B cell (primary cell): ENCODE results near the gene SERINC5. TPM values are rescaled to one million over a fixed set of nuclear protein-coding genes. Genes with fewer than 3 reads are reported as not detected.

ENCODE experiments used
- ATAC-seq: fragments of 200-7000 bp; cut with Tn5 transposase; one replicate; pipeline ENCODE4 v1.10.0; 2021; ENCODE audit warnings: low read depth, mild to moderate bottlenecking, moderate number of reproducible peaks, moderate library complexity
- CTCF ChIA-PET: fragments of 350-600 bp; sonication (Branson Sonifier 250); formaldehyde crosslinking; loops from one replicate; lab custom pipeline; 2021; ENCODE audit warnings: antibody characterized with exemption, inconsistent platforms; lab: Charles Lee
- POLR2A ChIA-PET: fragments of 350-600 bp; sonication (Branson Sonifier 250); formaldehyde crosslinking; loops from one replicate; lab custom pipeline; 2021; ENCODE audit warnings: antibody characterized with exemption; lab: Charles Lee
- DNase-seq: peaks from one replicate; pipeline ENCODE4 v3.0.0; 2013
- H2AFZ ChIP-seq: 2 replicates; pipeline ENCODE4 v1.6.1; 2012; ENCODE audit warnings: mild to moderate bottlenecking, low read depth, low read length; ENCODE audit not compliant: insufficient read depth, poor library complexity, severe bottlenecking
- H3K27ac ChIP-seq, 2 donors: 1 replicate in 1 of 2; 2 replicates in 1 of 2; pipeline ENCODE4 v1.5.1; 2012 to 2013; ENCODE audit warnings: low read length in 2 of 2, mild to moderate bottlenecking in 2 of 2, moderate library complexity in 1 of 2
- H3K27me3 ChIP-seq, 4 experiments: fragments of 200-600 bp in 1 of 4; sonication (generic) in 1 of 4; replicated peaks in 1 of 4; 1 replicate in 2 of 4; 2 replicates in 2 of 4; pipeline versions ENCODE4 v1.6.1 to v1.7.0; 2013 to 2016; ENCODE audit warnings: low read length in 3 of 4, mild to moderate bottlenecking in 2 of 4, mixed read lengths in 1 of 4, moderate library complexity in 1 of 4; ENCODE audit not compliant: insufficient read depth in 4 of 4, control insufficient read depth in 3 of 4; ENCODE audit errors: control extremely low read depth in 1 of 4
- H3K36me3 ChIP-seq, 2 experiments: replicated peaks in 1 of 2; 1 replicate in 1 of 2; 2 replicates in 1 of 2; pipeline versions ENCODE4 v1.6.1 to v1.7.1; 2013; ENCODE audit warnings: low read length in 1 of 2; ENCODE audit not compliant: insufficient read depth in 2 of 2, control insufficient read depth in 1 of 2; ENCODE audit errors: control extremely low read depth in 1 of 2, extremely low read depth in 1 of 2
- H3K4me1 ChIP-seq, 2 donors: fragments of 200-600 bp in 1 of 2; sonication (generic) in 1 of 2; 1 replicate in 1 of 2; 2 replicates in 1 of 2; pipeline versions ENCODE4 v1.5.1 to v1.6.1; 2013 to 2017; ENCODE audit warnings: low read length in 2 of 2; ENCODE audit not compliant: control insufficient read depth in 2 of 2, insufficient read depth in 2 of 2
- H3K4me2 ChIP-seq: replicated peaks from 2 replicates; pipeline ENCODE3; 2012; ENCODE audit warnings: mild to moderate bottlenecking, low read depth, low read length; ENCODE audit not compliant: poor library complexity, severe bottlenecking
- H3K4me3 ChIP-seq, 5 experiments: fragments of 200-600 bp in 1 of 5; sonication (generic) in 1 of 5; 1 replicate in 3 of 5; 2 replicates in 2 of 5; pipeline versions ENCODE4 v1.5.1 to v1.7.0; 2011 to 2016; ENCODE audit warnings: low read length in 4 of 5, mild to moderate bottlenecking in 4 of 5, low read depth in 2 of 5, control low read depth in 1 of 5, moderate library complexity in 1 of 5; ENCODE audit not compliant: insufficient read depth in 1 of 5; ENCODE audit errors: control extremely low read depth in 1 of 5, extremely low read depth in 1 of 5
- H3K79me2 ChIP-seq: fragments of 200-600 bp; sonication (generic); one replicate; pipeline ENCODE4 v1.6.0; 2016; ENCODE audit warnings: low read length; ENCODE audit not compliant: control insufficient read depth, insufficient read depth
- H3K9ac ChIP-seq: fragments of 200-600 bp; sonication (generic); 2 replicates; pipeline ENCODE4 v1.6.1; 2017; ENCODE audit warnings: mild to moderate bottlenecking, low read length, moderate library complexity
- H3K9me3 ChIP-seq, 3 donors: one replicate each; pipeline versions ENCODE4 v1.6.1 to v1.7.1; 2013; ENCODE audit warnings: low read length in 2 of 3; ENCODE audit not compliant: control insufficient read depth in 2 of 3, insufficient read depth in 1 of 3; ENCODE audit errors: control extremely low read depth in 1 of 3
- H4K20me1 ChIP-seq: 2 replicates; pipeline ENCODE4 v1.6.0; 2012; ENCODE audit warnings: mild to moderate bottlenecking, low read length; ENCODE audit not compliant: insufficient read depth, control insufficient read depth, poor library complexity, severe bottlenecking
- H3K27ac Mint-ChIP-seq: one replicate; pipeline ENCODE4 v1.8.0; 2021; ENCODE audit warnings: mixed read lengths
- H3K27me3 Mint-ChIP-seq: one replicate; pipeline ENCODE4 v1.8.0; 2021; ENCODE audit warnings: mixed read lengths
- H3K4me1 Mint-ChIP-seq: one replicate; pipeline ENCODE4 v1.8.0; 2021; ENCODE audit warnings: mixed read lengths
- H3K4me3 Mint-ChIP-seq: one replicate; pipeline ENCODE4 v1.8.0; 2021; ENCODE audit warnings: mixed read lengths
- H3K9me3 Mint-ChIP-seq: one replicate; pipeline ENCODE4 v1.8.0; 2022; ENCODE audit warnings: mixed read lengths; ENCODE audit not compliant: insufficient read depth
- EZH2 ChIP-seq: IDR thresholded peaks from 2 replicates; pipeline ENCODE4 v1.6.1; 2012; ENCODE audit warnings: borderline replicate concordance, low read depth, mild to moderate bottlenecking, moderate library complexity, low read length; ENCODE audit not compliant: insufficient read depth, poor library complexity, severe bottlenecking
- WGBS: methylation state at CpG from one replicate; pipeline ENCODE4 v1.1.5; 2013; ENCODE audit warnings: missing lambda C conversion rate; ENCODE audit not compliant: insufficient coverage; 5-methylcytosine and 5-hydroxymethylcytosine counted together
- intact Hi-C: fragments of 100-400 bp; cut with micrococcal nuclease; formaldehyde crosslinking; loops from one replicate; pipeline ENCODE4 v1.10.0; 2022
- polyA plus RNA-seq: library from polyadenylated mRNA; depleted of rRNA; stranded (reverse); fragments of >200 nt; gene quantifications from 2 replicates; pipeline ENCODE4 v1.2.3, GENCODE V29; 2012
- total RNA-seq, 2 donors: library from RNA; stranded (reverse); fragments of 120-200 nt in 1 of 2; gene quantifications; 1 replicate in 1 of 2; 2 replicates in 1 of 2; pipeline versions ENCODE4 v1.2.3 to v1.2.4, GENCODE V29; 2013 to 2022
- TF ChIP-seq, protein P1 (sequence below): fragments of 200-600 bp; IDR thresholded peaks from one replicate; pipeline ENCODE4 v1.8.0; 2022; ENCODE audit warnings: antibody characterized with exemption, mild to moderate bottlenecking

Gene SERINC5
- total and polyA plus RNA-seq, 2 donors (not counting 1 experiment from before 2014, with no cell fraction given), result 2.4 to 9.5 TPM

DNA sequence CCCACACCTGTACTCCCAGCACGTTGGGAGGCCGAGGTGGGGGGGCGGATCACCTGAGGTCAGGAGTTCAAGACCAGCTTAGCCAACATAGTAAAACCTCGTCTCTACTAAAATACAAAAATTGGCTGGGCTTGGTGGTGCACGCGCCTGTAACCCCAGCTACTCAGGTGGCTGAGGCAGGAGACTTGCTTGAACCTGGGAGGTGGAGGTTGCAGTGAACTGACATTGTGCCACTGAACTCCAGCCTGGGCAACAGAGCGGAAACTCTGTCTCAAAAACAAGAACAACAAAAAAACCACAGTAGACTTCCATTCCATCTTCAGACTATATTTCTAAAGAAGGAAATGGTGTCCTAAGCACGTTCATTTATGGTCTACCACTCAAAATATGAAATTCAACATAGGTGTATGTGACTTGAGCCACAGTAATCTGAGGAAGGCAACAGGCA, 14.2 kb upstream of the SERINC5 start:
- Histone ChIP-seq H3K4me3 (no peak overlapping the region), H3K9ac (no peak overlapping the region), H3K4me1 (peaks cover 4 to 6% of the 10 kb centered on the region in 2 donors), H3K27me3 (no peaks in the 10 kb centered on the region), H3K27ac (no peak overlapping the region), H3K4me2 (no peak overlapping the region), H3K79me2 (no peaks in the 10 kb centered on the region), H3K9me3 (no peaks in the 10 kb centered on the region), H4K20me1 (no peaks in the 10 kb centered on the region), H3K36me3 (no peaks in the 10 kb centered on the region), H2AFZ (peak overlapping the region; percentile 9)
- peaks cover 6% of the 10 kb centered on the region for H3K4me1 Mint-ChIP-seq
- TF ChIP-seq, protein P1, sequence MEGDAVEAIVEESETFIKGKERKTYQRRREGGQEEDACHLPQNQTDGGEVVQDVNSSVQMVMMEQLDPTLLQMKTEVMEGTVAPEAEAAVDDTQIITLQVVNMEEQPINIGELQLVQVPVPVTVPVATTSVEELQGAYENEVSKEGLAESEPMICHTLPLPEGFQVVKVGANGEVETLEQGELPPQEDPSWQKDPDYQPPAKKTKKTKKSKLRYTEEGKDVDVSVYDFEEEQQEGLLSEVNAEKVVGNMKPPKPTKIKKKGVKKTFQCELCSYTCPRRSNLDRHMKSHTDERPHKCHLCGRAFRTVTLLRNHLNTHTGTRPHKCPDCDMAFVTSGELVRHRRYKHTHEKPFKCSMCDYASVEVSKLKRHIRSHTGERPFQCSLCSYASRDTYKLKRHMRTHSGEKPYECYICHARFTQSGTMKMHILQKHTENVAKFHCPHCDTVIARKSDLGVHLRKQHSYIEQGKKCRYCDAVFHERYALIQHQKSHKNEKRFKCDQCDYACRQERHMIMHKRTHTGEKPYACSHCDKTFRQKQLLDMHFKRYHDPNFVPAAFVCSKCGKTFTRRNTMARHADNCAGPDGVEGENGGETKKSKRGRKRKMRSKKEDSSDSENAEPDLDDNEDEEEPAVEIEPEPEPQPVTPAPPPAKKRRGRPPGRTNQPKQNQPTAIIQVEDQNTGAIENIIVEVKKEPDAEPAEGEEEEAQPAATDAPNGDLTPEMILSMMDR, result no peak
- no peak for TF ChIP-seq EZH2
- WGBS, result 100% methylated on average over 2 of the region's 8 CpGs
- H3K4me3 Mint-ChIP-seq, result no peak overlapping the region
- no peak overlapping the region for H3K27ac Mint-ChIP-seq
- no peaks in the 10 kb centered on the region for H3K9me3 Mint-ChIP-seq
- ChIA-PET CTCF (no interaction called here), POLR2A (no interaction called here)
- DNase-seq (no peak), ATAC-seq (no peak)
- no peaks in the 10 kb centered on the region for H3K27me3 Mint-ChIP-seq
- intact Hi-C loops, result no loop called here

DNA sequence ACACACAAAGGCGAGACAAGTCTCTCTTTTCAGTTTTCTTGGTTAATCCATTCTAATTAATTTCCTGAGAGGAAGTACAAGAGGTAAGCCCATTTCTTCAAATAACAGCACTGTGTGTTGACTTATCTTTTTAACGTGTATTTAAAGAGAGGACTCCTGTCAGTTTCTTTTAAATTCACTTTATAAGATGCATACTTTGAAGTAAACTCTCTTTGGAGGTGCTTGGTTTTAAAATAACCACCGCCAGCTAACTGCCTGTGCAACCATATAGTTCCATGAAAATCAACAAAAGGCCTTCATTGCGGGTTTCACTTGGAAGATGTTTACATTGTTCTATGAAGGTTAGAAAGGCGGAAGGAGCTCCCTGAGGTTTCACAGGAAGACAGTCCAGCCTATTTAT, 13.1 kb upstream of the SERINC5 start:
- DNase-seq (no peak), ATAC-seq (no peak)
- H3K4me1 ChIP-seq, result peaks cover 4 to 6% of the 10 kb centered on the region in 2 donors
- no peaks in the 10 kb centered on the region for H3K9me3 ChIP-seq
- H2AFZ ChIP-seq, result peak overlapping the region; percentile 24
- Mint-ChIP-seq H3K9me3 (no peaks in the 10 kb centered on the region), H3K27me3 (no peaks in the 10 kb centered on the region), H3K4me1 (peaks cover 6% of the 10 kb centered on the region), H3K27ac (no peak overlapping the region), H3K4me3 (no peak overlapping the region)
- no peak overlapping the region for H3K4me3 ChIP-seq
- no peaks in the 10 kb centered on the region for H3K79me2 ChIP-seq
- H3K36me3 ChIP-seq, result no peaks in the 10 kb centered on the region
- intact Hi-C loops, result no loop called here
- H3K27ac ChIP-seq, result no peak overlapping the region
- TF ChIP-seq EZH2, result no peak
- no peak overlapping the region for H3K9ac ChIP-seq
- ChIA-PET CTCF (interaction anchor here (1.7 kb wide), 1 partner anchor 39 kb away, joined by 5 read pairs; no protein-coding TSS in a partner anchor), POLR2A (no interaction called here)
- H4K20me1 ChIP-seq, result no peaks in the 10 kb centered on the region
- H3K4me2 ChIP-seq, result no peak overlapping the region
- WGBS, result no CpG with 5 or more reads among the region's 5 CpGs
- H3K27me3 ChIP-seq, result no peaks in the 10 kb centered on the region
